HEK293 (cell line): ENCODE measurements around the gene CEBPZ.

Source experiments
- ZNF174 ChIP-seq: fragments of 450-650 bp; formaldehyde crosslinking; IDR thresholded peaks from 2 replicates; pipeline ENCODE4 v1.5.0; 2017; ENCODE audit warnings: missing biosample characterization, mild to moderate bottlenecking, missing genetic modification characterization
- ZNF2 ChIP-seq: fragments of 450-650 bp; formaldehyde crosslinking; IDR thresholded peaks from 2 replicates; pipeline ENCODE4 v1.5.1; 2016; ENCODE audit warnings: missing biosample characterization, missing genetic modification characterization

- TF ChIP-seq ZNF174 (tag by site-specific recombination) (no peak), ZNF2 (tag by site-specific recombination) (no peak)
Observed at GRCh38 chr2:37180006-37180639, 51.3 kb downstream of the CEBPZ start.
